ENCODE data around the gene FAM47A.

DNA sequence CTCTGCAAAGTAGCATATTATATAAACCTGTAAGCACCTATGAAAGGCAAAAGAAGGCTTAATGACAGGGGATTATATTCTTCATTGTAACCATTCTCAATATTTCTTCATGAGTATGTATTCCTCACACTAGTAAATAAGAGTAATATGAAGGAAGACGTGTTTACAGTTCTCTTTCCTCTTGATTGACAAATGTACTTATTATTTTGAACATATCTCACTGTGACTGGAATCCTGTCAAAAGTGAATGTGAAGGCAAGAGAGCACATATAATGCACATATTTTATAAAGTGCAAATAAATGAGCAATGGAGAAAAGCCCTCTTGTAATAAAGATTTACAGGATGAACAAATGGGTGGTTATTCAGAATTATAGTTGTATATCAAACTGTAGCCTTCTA lies 19.7 kb downstream of the FAM47A start:
- TF ChIP-seq, protein P1, sequence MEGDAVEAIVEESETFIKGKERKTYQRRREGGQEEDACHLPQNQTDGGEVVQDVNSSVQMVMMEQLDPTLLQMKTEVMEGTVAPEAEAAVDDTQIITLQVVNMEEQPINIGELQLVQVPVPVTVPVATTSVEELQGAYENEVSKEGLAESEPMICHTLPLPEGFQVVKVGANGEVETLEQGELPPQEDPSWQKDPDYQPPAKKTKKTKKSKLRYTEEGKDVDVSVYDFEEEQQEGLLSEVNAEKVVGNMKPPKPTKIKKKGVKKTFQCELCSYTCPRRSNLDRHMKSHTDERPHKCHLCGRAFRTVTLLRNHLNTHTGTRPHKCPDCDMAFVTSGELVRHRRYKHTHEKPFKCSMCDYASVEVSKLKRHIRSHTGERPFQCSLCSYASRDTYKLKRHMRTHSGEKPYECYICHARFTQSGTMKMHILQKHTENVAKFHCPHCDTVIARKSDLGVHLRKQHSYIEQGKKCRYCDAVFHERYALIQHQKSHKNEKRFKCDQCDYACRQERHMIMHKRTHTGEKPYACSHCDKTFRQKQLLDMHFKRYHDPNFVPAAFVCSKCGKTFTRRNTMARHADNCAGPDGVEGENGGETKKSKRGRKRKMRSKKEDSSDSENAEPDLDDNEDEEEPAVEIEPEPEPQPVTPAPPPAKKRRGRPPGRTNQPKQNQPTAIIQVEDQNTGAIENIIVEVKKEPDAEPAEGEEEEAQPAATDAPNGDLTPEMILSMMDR (IDR thresholded peaks at IDR 0.05), result no peak
- TF ChIP-seq POLR2A (IDR thresholded peaks at IDR 0.05) (no peak), POLR2AphosphoS5 (IDR thresholded peaks at IDR 0.05) (no peak)
